HL-60/S4 treated with phorbol 12-myristate 13-acetate at 8.2 ng/mL for 4 days and 3 days (cell line): ENCODE results near the gene KCNA4.
"Not testable (repeated sequence)": the region's sequence is repeated elsewhere in the genome, so short reads cannot be mapped to it uniquely, and the experiment has no call there.

Experiments used
- in situ Hi-C: fragments of 300-500 bp; cut with MboI; formaldehyde crosslinking; loops from 2 replicates; pipeline ENCODE4 v1.15.0; 2022; ENCODE audit warnings: low sequenced_read_pairs

The KCNA4 gene

GRCh38 chr11:30000986-30001750 lies 15.7 kb downstream of the KCNA4 start:
- in situ Hi-C loops: no loop called here

- in situ Hi-C loops: no loop called here
Observed at GRCh38 chr11:29996016-29996415, 20.8 kb downstream of the KCNA4 start.

DNA sequence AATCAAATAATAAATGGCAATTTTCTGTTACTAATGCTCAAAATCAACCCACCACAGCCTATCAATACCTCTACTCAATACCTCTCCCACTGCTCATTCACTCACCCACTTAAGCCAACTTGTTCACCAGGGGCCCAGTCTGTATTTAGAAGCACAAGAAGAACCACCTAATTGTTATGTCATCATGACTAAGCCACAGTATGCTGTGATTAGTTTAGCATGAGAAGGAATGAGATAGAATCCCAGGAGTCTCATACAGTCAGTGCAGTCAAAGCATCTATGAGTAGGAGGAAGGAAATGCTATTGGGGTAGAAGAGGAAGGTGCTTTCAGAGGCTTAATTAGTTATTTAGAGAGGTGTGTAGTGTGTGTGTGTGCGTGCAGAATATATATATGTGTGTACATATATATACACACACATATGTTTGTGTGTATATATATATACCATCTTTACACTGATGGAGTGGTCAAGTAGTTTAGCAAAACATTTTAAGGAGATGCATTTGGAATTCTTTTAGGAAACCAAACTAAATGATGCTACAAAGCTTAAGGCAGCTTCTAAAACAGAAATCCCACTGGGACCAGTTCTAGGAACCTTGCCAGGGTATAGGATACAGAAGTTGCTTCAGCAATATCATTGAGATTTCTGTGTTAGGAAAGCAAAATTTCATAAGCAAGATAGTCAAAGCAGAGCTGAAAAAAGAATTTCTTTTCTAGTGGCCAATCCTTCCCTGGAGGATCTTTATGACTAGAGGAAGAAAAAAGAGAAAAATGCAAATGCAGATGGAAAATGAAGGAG lies 27.5 kb downstream of the KCNA4 start:
- in situ Hi-C loops: no loop called here

GRCh38 chr11:29985248-29985647 lies 31.6 kb downstream of the KCNA4 start:
- in situ Hi-C loops: no loop called here

GRCh38 chr11:29984544-29984943 lies 32.3 kb downstream of the KCNA4 start:
- in situ Hi-C loops: no loop called here

DNA sequence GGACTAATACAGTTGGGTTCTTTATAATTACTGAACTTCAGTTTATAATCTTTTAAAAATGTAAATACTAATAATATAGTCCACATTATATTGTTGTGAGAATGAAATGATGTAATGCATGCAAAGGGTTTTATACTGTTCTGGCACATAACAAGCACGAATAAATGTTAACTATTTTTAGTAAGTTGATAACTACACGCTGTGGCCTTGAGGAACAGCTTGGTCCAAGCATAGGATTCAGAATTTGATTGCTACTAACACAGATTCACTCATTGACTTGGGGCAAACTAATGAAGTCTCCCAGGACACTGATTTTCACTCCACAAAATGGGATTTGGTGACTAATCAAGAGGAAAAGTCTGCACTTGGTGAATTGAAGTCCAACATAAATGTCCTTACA lies 38.3 kb downstream of the KCNA4 start:
- in situ Hi-C loops: no loop called here

DNA sequence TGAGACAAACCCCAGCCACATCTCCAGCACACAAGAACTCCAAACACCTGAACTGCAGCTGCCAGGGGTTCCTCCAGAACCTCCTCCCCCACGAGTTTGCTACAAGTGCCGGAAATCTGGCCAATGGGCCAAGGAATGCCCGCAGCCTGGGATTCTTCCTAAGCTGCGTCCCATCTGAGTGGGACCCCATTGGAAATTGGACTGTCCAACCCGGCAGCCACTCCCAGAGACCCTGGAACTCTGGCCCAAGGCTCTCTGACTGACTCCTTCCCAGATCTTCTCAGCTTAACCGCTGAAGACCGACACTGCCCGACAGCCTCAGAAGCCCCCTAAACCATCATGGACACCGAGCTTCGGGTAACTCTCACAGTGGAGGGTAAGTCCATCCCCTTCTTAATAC lies 41.2 kb downstream of the KCNA4 start:
- in situ Hi-C loops: not testable (repeated sequence)

- in situ Hi-C loops: no loop called here
Observed at GRCh38 chr11:29963796-29964195, 53.0 kb downstream of the KCNA4 start.

DNA sequence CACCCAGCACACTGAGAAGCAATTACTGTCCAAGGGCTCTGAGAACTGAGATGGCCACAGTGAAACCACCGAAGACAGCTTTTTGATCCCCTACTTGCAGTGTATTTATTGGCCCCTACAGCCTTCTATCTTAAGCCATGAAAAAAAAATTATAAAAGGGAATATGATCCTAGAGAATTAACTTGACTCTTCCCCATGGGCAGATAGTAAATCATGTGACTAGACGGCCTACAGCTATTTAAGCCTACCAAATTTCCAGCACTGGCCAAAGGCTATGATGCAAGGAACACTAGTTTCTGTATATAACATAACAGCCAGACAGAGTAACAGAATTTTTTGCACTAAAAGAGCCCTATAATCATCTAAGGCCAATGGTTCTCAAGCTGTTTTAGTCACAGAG lies 53.8 kb downstream of the KCNA4 start:
- in situ Hi-C loops: no loop called here

DNA sequence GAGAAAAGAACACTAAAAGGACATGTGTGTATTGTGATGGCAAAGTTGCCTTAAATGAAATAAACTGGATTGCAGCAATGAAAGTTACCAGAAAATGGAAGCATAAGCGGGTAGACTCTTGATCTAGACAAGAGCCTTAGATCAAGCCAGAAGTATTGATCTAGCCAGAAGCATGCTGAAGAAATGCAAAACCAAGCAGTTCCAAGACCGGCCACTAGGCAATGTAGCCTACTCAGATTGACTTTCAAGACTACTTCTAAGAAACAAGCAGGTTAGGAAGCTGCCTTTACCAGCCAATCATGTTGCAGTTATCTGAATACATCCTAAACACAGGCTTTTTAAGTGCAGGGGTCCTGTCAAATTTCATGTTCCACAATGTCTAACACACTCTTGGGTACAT lies 54.6 kb downstream of the KCNA4 start:
- in situ Hi-C loops: no loop called here
